DND-41 (cell line): Measurements from ENCODE around the gene FAS.

Experiments used
- EZH2 ChIP-seq: IDR thresholded peaks from 3 replicates; pipeline ENCODE4 v1.6.1; 2012; ENCODE audit warnings: borderline replicate concordance, low read depth, mild to moderate bottlenecking, moderate library complexity, low read length, inconsistent platforms; ENCODE audit not compliant: severe bottlenecking
- TF ChIP-seq, protein P1 (sequence below): IDR thresholded peaks from 2 replicates; pipeline ENCODE4 v1.5.1; 2012; ENCODE audit warnings: borderline replicate concordance, low read length, moderate library complexity, mild to moderate bottlenecking; ENCODE audit not compliant: poor library complexity, severe bottlenecking; ENCODE audit errors: extremely low read depth

DNA sequence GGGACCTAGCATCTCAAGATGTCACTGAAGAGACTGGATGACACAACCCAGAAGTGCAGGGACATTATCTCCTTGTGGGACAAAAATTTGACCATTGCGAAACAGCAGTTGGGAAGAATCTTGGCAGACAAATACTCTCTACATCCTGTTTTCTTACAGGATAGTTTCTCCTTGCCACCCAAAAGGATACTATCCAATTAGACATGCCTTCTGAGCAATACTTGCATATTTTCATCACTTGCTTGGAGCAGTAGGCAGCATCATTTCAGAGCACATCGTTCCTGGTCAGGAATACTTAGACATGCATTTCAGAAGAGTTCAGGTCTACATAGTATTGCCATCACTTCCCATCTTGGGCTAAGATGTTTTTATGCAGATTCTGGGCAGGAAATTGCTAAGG is 56.8 kb downstream of the FAS start:
- TF ChIP-seq, protein P1, sequence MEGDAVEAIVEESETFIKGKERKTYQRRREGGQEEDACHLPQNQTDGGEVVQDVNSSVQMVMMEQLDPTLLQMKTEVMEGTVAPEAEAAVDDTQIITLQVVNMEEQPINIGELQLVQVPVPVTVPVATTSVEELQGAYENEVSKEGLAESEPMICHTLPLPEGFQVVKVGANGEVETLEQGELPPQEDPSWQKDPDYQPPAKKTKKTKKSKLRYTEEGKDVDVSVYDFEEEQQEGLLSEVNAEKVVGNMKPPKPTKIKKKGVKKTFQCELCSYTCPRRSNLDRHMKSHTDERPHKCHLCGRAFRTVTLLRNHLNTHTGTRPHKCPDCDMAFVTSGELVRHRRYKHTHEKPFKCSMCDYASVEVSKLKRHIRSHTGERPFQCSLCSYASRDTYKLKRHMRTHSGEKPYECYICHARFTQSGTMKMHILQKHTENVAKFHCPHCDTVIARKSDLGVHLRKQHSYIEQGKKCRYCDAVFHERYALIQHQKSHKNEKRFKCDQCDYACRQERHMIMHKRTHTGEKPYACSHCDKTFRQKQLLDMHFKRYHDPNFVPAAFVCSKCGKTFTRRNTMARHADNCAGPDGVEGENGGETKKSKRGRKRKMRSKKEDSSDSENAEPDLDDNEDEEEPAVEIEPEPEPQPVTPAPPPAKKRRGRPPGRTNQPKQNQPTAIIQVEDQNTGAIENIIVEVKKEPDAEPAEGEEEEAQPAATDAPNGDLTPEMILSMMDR: no peak
- no peak for TF ChIP-seq EZH2
